ENCODE results near the gene BCKDK.
"Not testable (repeated sequence)": the region's sequence is repeated elsewhere in the genome, so short reads cannot be mapped to it uniquely, and the experiment has no call there.

BCKDK gene

DNA sequence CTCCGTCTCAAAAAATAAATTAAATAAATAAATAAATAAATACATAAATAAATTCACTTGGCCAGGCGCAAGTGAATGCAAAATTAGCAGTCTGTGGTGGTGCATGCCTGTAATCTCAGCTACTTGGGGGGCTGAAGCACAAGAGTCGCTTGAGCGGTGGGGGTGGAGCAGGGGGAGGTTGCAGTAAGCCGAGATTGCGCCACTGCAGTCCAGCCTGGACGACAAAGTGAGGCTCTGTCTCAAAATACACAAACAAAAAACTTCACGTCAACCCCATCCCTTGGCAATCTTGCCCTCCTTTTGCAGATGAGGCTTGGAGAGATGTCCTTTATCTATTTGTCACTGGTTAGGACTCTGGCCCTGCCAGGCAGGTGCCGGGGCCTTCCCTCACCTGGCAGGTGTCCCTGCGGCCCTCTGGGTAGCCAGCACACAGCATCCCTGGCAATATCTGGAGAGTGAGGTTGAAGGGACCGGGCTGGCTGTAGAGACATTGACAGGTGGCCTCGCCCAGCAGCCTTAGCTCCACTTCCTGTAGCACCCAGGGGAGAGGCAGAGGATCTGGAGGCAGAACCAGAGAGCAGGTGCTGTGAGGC, 37.3 kb downstream of the BCKDK start:
- TF ChIP-seq, protein P1, sequence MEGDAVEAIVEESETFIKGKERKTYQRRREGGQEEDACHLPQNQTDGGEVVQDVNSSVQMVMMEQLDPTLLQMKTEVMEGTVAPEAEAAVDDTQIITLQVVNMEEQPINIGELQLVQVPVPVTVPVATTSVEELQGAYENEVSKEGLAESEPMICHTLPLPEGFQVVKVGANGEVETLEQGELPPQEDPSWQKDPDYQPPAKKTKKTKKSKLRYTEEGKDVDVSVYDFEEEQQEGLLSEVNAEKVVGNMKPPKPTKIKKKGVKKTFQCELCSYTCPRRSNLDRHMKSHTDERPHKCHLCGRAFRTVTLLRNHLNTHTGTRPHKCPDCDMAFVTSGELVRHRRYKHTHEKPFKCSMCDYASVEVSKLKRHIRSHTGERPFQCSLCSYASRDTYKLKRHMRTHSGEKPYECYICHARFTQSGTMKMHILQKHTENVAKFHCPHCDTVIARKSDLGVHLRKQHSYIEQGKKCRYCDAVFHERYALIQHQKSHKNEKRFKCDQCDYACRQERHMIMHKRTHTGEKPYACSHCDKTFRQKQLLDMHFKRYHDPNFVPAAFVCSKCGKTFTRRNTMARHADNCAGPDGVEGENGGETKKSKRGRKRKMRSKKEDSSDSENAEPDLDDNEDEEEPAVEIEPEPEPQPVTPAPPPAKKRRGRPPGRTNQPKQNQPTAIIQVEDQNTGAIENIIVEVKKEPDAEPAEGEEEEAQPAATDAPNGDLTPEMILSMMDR (IDR thresholded peaks at IDR 0.05; ENCODE audit: borderline replicate concordance, insufficient read depth, low read depth, low read length), result no peak
- H3K4me3 ChIP-seq (ENCODE audit: low read depth, low read length), result no peak overlapping the region

DNA sequence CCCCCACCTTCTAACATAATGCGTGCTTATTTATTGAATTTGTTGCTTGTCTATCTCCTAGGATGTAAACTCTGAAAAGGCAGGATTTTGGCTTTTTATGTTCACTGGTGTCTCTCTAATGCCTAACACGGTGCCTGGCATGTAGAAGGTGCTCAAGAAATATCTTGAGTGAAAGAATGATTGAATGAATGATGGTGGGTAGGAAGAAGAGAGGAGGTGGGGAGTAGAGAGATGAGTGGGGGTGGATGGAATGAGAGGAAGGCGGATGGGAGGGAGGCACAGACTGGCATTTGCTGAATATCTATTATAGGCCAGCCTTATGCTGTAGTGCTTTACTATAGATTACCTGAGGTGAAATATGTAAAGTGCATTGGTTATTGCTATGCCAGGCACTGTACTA, 39.4 kb downstream of the BCKDK start:
- TF ChIP-seq, protein P1 (IDR thresholded peaks at IDR 0.05; ENCODE audit: borderline replicate concordance, insufficient read depth, low read depth, low read length), result no peak
- H3K4me3 ChIP-seq (ENCODE audit: low read depth, low read length), result no peak overlapping the region

GRCh38 chr16:31148281-31148728, 40.1 kb downstream of the BCKDK start:
- TF ChIP-seq, protein P1 (IDR thresholded peaks at IDR 0.05; ENCODE audit: borderline replicate concordance, insufficient read depth, low read depth, low read length), result no peak
- no peak overlapping the region for H3K4me3 ChIP-seq (ENCODE audit: low read depth, low read length)

DNA sequence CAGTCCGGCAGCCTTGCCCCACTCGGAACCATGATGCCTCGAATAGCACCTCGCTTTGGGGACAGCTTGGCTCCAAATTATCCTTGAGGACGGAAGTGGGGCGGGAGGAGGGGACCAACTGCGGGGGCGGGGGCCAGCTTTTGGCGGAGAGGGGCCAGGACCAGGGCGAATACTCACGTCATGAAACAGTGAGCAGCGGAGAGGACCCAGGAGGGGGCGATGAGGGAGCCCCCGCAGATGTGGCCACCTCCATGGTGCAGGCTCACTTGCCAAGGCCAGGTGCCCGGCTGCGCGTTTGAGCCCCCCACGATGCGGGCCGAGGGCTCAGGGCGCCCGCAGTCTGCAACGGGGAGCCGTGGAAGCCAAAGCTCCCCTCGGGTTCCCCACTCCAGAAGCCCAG, 40.7 kb downstream of the BCKDK start:
- TF ChIP-seq, protein P1 (IDR thresholded peaks at IDR 0.05; ENCODE audit: borderline replicate concordance, insufficient read depth, low read depth, low read length), result no peak
- no peak overlapping the region for H3K4me3 ChIP-seq (ENCODE audit: low read depth, low read length)

GRCh38 chr16:31149332-31149731, 41.1 kb downstream of the BCKDK start:
- TF ChIP-seq, protein P1 (IDR thresholded peaks at IDR 0.05; ENCODE audit: borderline replicate concordance, insufficient read depth, low read depth, low read length), result no peak

DNA sequence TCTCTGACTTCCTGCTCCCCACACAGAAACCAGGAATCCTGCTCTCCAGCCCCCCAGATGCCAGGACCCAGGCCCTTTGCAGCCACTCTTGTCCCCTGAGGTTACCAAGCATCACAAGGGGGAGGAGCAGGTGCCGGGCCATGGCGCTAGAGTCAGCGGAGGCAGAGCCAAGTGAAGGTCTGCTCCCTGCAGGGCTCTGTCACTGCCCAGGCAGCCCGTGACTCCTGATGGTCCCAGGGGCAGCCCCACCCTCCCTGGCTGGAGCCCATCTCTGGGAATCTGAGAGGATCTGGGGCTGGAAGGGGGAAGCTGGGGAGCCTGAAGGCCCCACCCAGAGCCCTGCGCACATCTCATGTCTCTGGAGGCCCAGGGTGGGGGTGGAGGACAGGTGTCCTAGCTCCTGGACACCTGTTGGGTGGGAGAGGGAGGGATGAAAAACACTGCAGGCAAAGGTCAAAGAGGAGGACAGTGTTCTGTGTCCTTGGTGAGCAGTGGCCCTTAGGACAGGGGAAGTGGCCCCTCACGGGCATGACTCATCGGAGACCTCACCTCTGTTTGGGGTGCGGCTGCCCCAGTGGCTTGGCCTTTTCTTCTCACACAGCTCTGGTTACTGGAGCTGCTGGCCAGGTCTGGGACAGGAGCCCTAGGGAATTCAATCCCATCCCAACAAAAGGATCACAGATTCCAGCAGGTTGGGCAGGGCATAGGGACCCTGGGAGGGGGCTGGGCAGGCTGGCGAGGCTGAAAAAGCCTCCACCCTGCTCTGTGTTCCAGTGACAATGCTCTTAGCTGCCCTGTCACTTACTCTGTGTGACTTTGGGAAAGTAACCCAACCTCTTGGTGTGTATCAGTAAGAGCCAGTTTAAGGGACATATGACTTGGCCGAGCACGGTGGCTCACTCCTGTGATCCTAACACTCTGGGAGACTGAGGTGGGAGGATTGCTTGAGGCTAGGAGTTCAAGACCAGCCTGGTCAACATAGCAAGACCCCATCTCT, 42.0 kb downstream of the BCKDK start, which contains the start of gene PRSS36:
Gene PRSS36 (minus strand): TSS at position 173 of the 997 bp plus-strand sequence. CDS start 31 bp downstream, at position 142.
- H3K4me3 ChIP-seq (ENCODE audit: low read depth, low read length), result no peak within 1 kb of the TSS

More at GRCh38 chr16:31149332-31149731, 41.1 kb downstream of the BCKDK start:
- H3K4me3 ChIP-seq (ENCODE audit: low read depth, low read length), result no peak overlapping the region

GRCh38 chr16:31150976-31151375, 42.8 kb downstream of the BCKDK start:
- H3K4me3 ChIP-seq (ENCODE audit: low read depth, low read length), result not testable (repeated sequence)

More for the DNA sequence above, 42.0 kb downstream of the BCKDK start, which contains the start of gene PRSS36:
- TF ChIP-seq, protein P1 (IDR thresholded peaks at IDR 0.05; ENCODE audit: borderline replicate concordance, insufficient read depth, low read depth, low read length), result no peak

Data from GM12875 (cell line).